Bronchial epithelial cell (primary cell): ENCODE results near the gene EGFL7. TPM values are rescaled to one million over a fixed set of nuclear protein-coding genes. Genes with fewer than 3 reads are reported as not detected.

Source experiments
- DNase-seq: peaks from one replicate; pipeline ENCODE4 v3.0.0-alpha.2; 2010; ENCODE audit warnings: low read depth
- FAIRE-seq: peaks from 2 replicates; lab custom pipeline; 2011; peaks lifted over from hg19 to GRCh38; lab: Jason Lieb, UNC
- H3K27me3 ChIP-seq: 2 replicates; pipeline ENCODE4 v1.5.1; 2011; ENCODE audit warnings: low read length; ENCODE audit not compliant: control insufficient read depth, insufficient read depth
- H3K36me3 ChIP-seq: 2 replicates; pipeline ENCODE4 v1.5.1; 2011; ENCODE audit warnings: low read length; ENCODE audit not compliant: control insufficient read depth, insufficient read depth
- H3K4me3 ChIP-seq: 2 replicates; pipeline ENCODE4 v1.5.1; 2011; ENCODE audit warnings: mild to moderate bottlenecking, low read depth, low read length, control low read depth
- CTCF ChIP-seq: IDR thresholded peaks from 2 replicates; pipeline ENCODE4 v1.5.1; 2011; ENCODE audit warnings: mild to moderate bottlenecking, moderate library complexity, low read length, control low read depth, inconsistent platforms; ENCODE audit not compliant: insufficient read depth, severe bottlenecking
- total RNA-seq: library from RNA; depleted of rRNA; stranded (reverse); fragments of >200 nt; gene quantifications from 2 replicates; pipeline ENCODE4 v1.2.1, GENCODE V29; 2014

EGFL7 gene
- total RNA-seq, 1 donor from 2014 or later, result 11.8 TPM

- TF ChIP-seq CTCF, result no peak
- Histone ChIP-seq H3K36me3 (peaks cover 9% of the 10 kb centered on the region), H3K4me3 (no peak overlapping the region), H3K27me3 (no peaks in the 10 kb centered on the region)
- FAIRE-seq (no peak), DNase-seq (no peak)
Measured at GRCh38 chr9:136678624-136679023, 15.9 kb downstream of the EGFL7 start.

GRCh38 chr9:136679431-136679941, 16.8 kb downstream of the EGFL7 start:
- no peak for FAIRE-seq
- Histone ChIP-seq H3K4me3 (no peak overlapping the region), H3K36me3 (peaks cover 9% of the 10 kb centered on the region), H3K27me3 (no peaks in the 10 kb centered on the region)
- no peak for TF ChIP-seq CTCF
- no peak for DNase-seq

- peaks cover 10% of the 10 kb centered on the region for H3K36me3 ChIP-seq
- H3K4me3 ChIP-seq, result no peak overlapping the region
- DNase-seq (no peak), FAIRE-seq (no peak)
- H3K27me3 ChIP-seq, result no peaks in the 10 kb centered on the region
- TF ChIP-seq CTCF, result no peak
Measured at GRCh38 chr9:136681029-136681428, 18.3 kb downstream of the EGFL7 start.

GRCh38 chr9:136681945-136682699, 19.4 kb downstream of the EGFL7 start:
- Histone ChIP-seq H3K27me3 (no peaks in the 10 kb centered on the region), H3K4me3 (no peak overlapping the region), H3K36me3 (peaks cover 5% of the 10 kb centered on the region)
- TF ChIP-seq CTCF, result no peak
- FAIRE-seq, result no peak
- DNase-seq, result no peak

GRCh38 chr9:136682710-136683109, 20.0 kb downstream of the EGFL7 start:
- no peak for TF ChIP-seq CTCF

More at GRCh38 chr9:136682710-136683109, 20.0 kb downstream of the EGFL7 start:
- DNase-seq (no peak), FAIRE-seq (no peak)
- peaks cover 5% of the 10 kb centered on the region for H3K36me3 ChIP-seq
- H3K27me3 ChIP-seq, result no peaks in the 10 kb centered on the region
- H3K4me3 ChIP-seq, result no peak overlapping the region
